HepG2 (cell line): Measurements from ENCODE around the gene ADI1. TPM values are rescaled to one million over a fixed set of nuclear protein-coding genes. Genes with fewer than 3 reads are reported as not detected.

Experiments used
- ADNP ChIP-seq: sonication (generic); formaldehyde crosslinking; IDR thresholded peaks from 2 replicates; pipeline ENCODE4 v1.4.0; 2020; ENCODE audit warnings: missing genetic modification reagents
- ATM ChIP-seq: fragments of 450-650 bp; IDR thresholded peaks from 2 replicates; pipeline ENCODE4 v1.7.1; 2017; ENCODE audit warnings: mild to moderate bottlenecking, borderline replicate concordance
- DPF2 ChIP-seq: sonication (generic); formaldehyde crosslinking; IDR thresholded peaks from 2 replicates; pipeline ENCODE4 v1.4.0; 2020; ENCODE audit warnings: mild to moderate bottlenecking, low read depth, missing genetic modification reagents, borderline replicate concordance
- FUBP1 ChIP-seq: sonication (generic); formaldehyde crosslinking; IDR thresholded peaks from 2 replicates; pipeline ENCODE4 v1.5.1; 2020; ENCODE audit warnings: missing genetic modification reagents, mild to moderate bottlenecking, borderline replicate concordance
- HNRNPK ChIP-seq: fragments of 200-400 bp; formaldehyde crosslinking; IDR thresholded peaks from 2 replicates; pipeline ENCODE4 v1.6.1; 2018; ENCODE audit warnings: low read length, low read depth, moderate library complexity, mild to moderate bottlenecking; ENCODE audit not compliant: poor library complexity, severe bottlenecking
- MAFK ChIP-seq, 2 experiments: IDR thresholded peaks in 1 of 2; conservative IDR thresholded peaks in 1 of 2; 2 replicates each; pipeline ENCODE4 v1.6.1; 2011; ENCODE audit warnings: improper control_type of control experiment in 2 of 2, low read length in 2 of 2
- NCOA2 ChIP-seq: sonication (generic); formaldehyde crosslinking; IDR thresholded peaks from 2 replicates; pipeline ENCODE4 v1.8.0; 2022; ENCODE audit warnings: inconsistent platforms
- NFYB ChIP-seq: sonication (generic); formaldehyde crosslinking; IDR thresholded peaks from 2 replicates; pipeline ENCODE4 v1.4.0; 2020; ENCODE audit warnings: missing genetic modification reagents
- RORA ChIP-seq: sonication (generic); formaldehyde crosslinking; IDR thresholded peaks from 2 replicates; pipeline ENCODE4 v1.5.0; 2020; ENCODE audit warnings: mild to moderate bottlenecking, missing genetic modification reagents, moderate library complexity
- SNAPC4 ChIP-seq: sonication (generic); formaldehyde crosslinking; IDR thresholded peaks from 2 replicates; pipeline ENCODE4 v1.4.0; 2020; ENCODE audit warnings: mild to moderate bottlenecking, missing genetic modification reagents
- TP53 ChIP-seq: sonication (generic); formaldehyde crosslinking; conservative IDR thresholded peaks from 2 replicates; pipeline ENCODE4 v1.4.0; 2020; ENCODE audit warnings: missing genetic modification reagents
- ZBTB42 ChIP-seq: sonication (generic); formaldehyde crosslinking; IDR thresholded peaks from 2 replicates; pipeline ENCODE4 v1.5.0; 2020; ENCODE audit warnings: mild to moderate bottlenecking, missing genetic modification reagents
- ZFP91 ChIP-seq: sonication (generic); formaldehyde crosslinking; IDR thresholded peaks from 2 replicates; pipeline ENCODE4 v1.9.0; 2022; ENCODE audit warnings: missing genetic modification reagents, mild to moderate bottlenecking, borderline replicate concordance
- ZFX ChIP-seq: sonication (generic); formaldehyde crosslinking; IDR thresholded peaks from 2 replicates; pipeline ENCODE4 v1.4.0; 2020; ENCODE audit warnings: mild to moderate bottlenecking, low read depth, missing genetic modification reagents, moderate library complexity
- ZNF10 ChIP-seq: sonication (generic); formaldehyde crosslinking; IDR thresholded peaks from 2 replicates; pipeline ENCODE4 v1.4.0; 2020; ENCODE audit warnings: mild to moderate bottlenecking, low read depth, missing genetic modification reagents, borderline replicate concordance
- ZNF256 ChIP-seq: sonication (generic); formaldehyde crosslinking; conservative IDR thresholded peaks from 2 replicates; pipeline ENCODE4 v1.4.0; 2020; ENCODE audit warnings: missing genetic modification reagents
- ZNF549 ChIP-seq: sonication (generic); formaldehyde crosslinking; IDR thresholded peaks from 2 replicates; pipeline ENCODE4 v1.5.0; 2020; ENCODE audit warnings: missing genetic modification reagents
- ZNF598 ChIP-seq: sonication (generic); formaldehyde crosslinking; IDR thresholded peaks from 2 replicates; pipeline ENCODE4 v1.5.1; 2020; ENCODE audit warnings: mild to moderate bottlenecking, missing genetic modification reagents, borderline replicate concordance
- ZNF619 ChIP-seq: sonication (generic); formaldehyde crosslinking; IDR thresholded peaks from 2 replicates; pipeline ENCODE4 v1.4.0; 2020; ENCODE audit warnings: mild to moderate bottlenecking, missing genetic modification reagents
- ZSCAN21 ChIP-seq: sonication (generic); formaldehyde crosslinking; IDR thresholded peaks from 2 replicates; pipeline ENCODE4 v1.8.0; 2022; ENCODE audit warnings: mild to moderate bottlenecking, missing genetic modification reagents, moderate library complexity, borderline replicate concordance
- polyA plus RNA-seq, 8 experiments: library from polyadenylated mRNA; depleted of rRNA in 3 of 8; stranded (reverse) in 7 of 8; unstranded in 1 of 8; fragments of >200 nt; fragmentation: Illumina TruSeq in 4 of 8; extraction: Trizol in 4 of 8; gene quantifications; 2 replicates each; pipeline versions ENCODE4 v1.2.1 to v1.2.3, GENCODE V29; 2011 to 2016; ENCODE audit warnings: low read depth in 4 of 8, missing spikeins in 1 of 8, mixed read lengths in 1 of 8; ENCODE audit not compliant: insufficient read depth in 1 of 8
- total RNA-seq, 5 experiments: library from RNA; depleted of rRNA; stranded (reverse); fragments of >200 nt; fragmentation: Illumina TruSeq; extraction: Trizol; gene quantifications; 2 replicates each; pipeline ENCODE4 v1.2.3, GENCODE V29; 2016; ENCODE audit warnings: low read depth in 1 of 5

The ADI1 gene
- total and polyA plus RNA-seq, 2 of the 13 experiments (the other 11 are each of a cell fraction or from before 2014, with no cell fraction given): 28.7 to 123 TPM

GRCh38 chr2:3527886-3528785 is 8.8 kb upstream of the ADI1 start (continued):
- no peak for TF ChIP-seq SNAPC4 (CRISPR knock-in tag)
- TF ChIP-seq FUBP1 (CRISPR knock-in tag): no peak
- no peak for TF ChIP-seq RORA
- TF ChIP-seq ZSCAN21 (CRISPR knock-in tag): 0 out of 2 replicates have a peak, but pooled peaks have one; percentile 11
- TF ChIP-seq TP53 (CRISPR knock-in tag): no peak
- 0 out of 2 replicates have a peak, but pooled peaks have one; percentile 19 for TF ChIP-seq ZFP91 (CRISPR knock-in tag)
- no peak for TF ChIP-seq ATM
- TF ChIP-seq NFYB (CRISPR knock-in tag): no peak
- TF ChIP-seq ZNF256 (CRISPR knock-in tag): no peak
- TF ChIP-seq ZNF619 (CRISPR knock-in tag): no peak
- no peak for TF ChIP-seq ZNF10 (CRISPR knock-in tag)
- no peak for TF ChIP-seq NCOA2 (CRISPR knock-in tag)
- no peak for TF ChIP-seq HNRNPK
- TF ChIP-seq ZNF598 (CRISPR knock-in tag): no peak
- 0 out of 2 replicates have a peak, but pooled peaks have one; percentile 31 for TF ChIP-seq DPF2 (CRISPR knock-in tag)
- TF ChIP-seq ZFX (CRISPR knock-in tag): no peak
- TF ChIP-seq ADNP (CRISPR knock-in tag): no peak
- TF ChIP-seq ZNF549 (CRISPR knock-in tag): no peak
- no peak for TF ChIP-seq ZBTB42 (CRISPR knock-in tag)
- TF ChIP-seq MAFK (conservative IDR thresholded peaks at IDR 0.05 in 1 of 2, IDR thresholded peaks at IDR 0.05 in 1 of 2; ENCODE audit: low read length in 2 of 2): no peak
